Prostate gland (tissue), 2 donors: ENCODE data around the gene BCAS3. TPM values are rescaled to one million over a fixed set of nuclear protein-coding genes. Genes with fewer than 3 reads are reported as not detected.

Experiments
- DNase-seq: peaks from one replicate; pipeline ENCODE4 v3.0.0-alpha.2; 2019; ENCODE audit warnings: low spot score
- H3K27ac ChIP-seq, 2 donors: fragments of 200-600 bp; sonication (generic); 2 replicates each; pipeline ENCODE4 v1.5.1; 2017 to 2019
- H3K27me3 ChIP-seq: fragments of 200-600 bp; sonication (generic); replicated peaks from 2 replicates; pipeline ENCODE4 v1.5.1; 2019; ENCODE audit not compliant: insufficient read depth
- H3K36me3 ChIP-seq, 2 donors: fragments of 200-600 bp; sonication (generic); 1 replicate in 1 of 2; 2 replicates in 1 of 2; pipeline versions ENCODE4 v1.5.1 to v1.8.1; 2017 to 2019
- H3K4me1 ChIP-seq: fragments of 200-600 bp; sonication (generic); replicated peaks from 2 replicates; pipeline ENCODE4 v1.5.1; 2019
- H3K4me3 ChIP-seq, 2 donors: fragments of 200-600 bp; sonication (generic); 2 replicates each; pipeline ENCODE4 v1.5.1; 2017 to 2019
- H3K9me3 ChIP-seq: fragments of 200-600 bp; sonication (generic); 2 replicates; pipeline ENCODE4 v1.5.1; 2017
- CTCF ChIP-seq, 4 experiments: fragments of 200-600 bp in 2 of 4; fragments of 450-650 bp in 2 of 4; sonication (generic) in 2 of 4; IDR thresholded peaks; 1 replicate in 3 of 4; 2 replicates in 1 of 4; pipeline ENCODE4 v1.5.1; 2016 to 2019; ENCODE audit warnings: antibody characterized with exemption in 4 of 4, mild to moderate bottlenecking in 2 of 4, moderate library complexity in 2 of 4
- POLR2A ChIP-seq: fragments of 450-650 bp; IDR thresholded peaks from one replicate; pipeline ENCODE4 v1.6.1; 2016; ENCODE audit warnings: antibody characterized with exemption, mild to moderate bottlenecking
- POLR2AphosphoS5 ChIP-seq: sonication (generic); formaldehyde crosslinking; IDR thresholded peaks from one replicate; pipeline ENCODE4 v1.6.1; 2017; ENCODE audit warnings: antibody characterized with exemption
- WGBS: methylation state at CpG from one replicate; pipeline ENCODE4 v1.1.5; 2018; 5-methylcytosine and 5-hydroxymethylcytosine counted together
- intact Hi-C: fragments of 100-400 bp; cut with DNase I; formaldehyde crosslinking; loops from one replicate; pipeline ENCODE4 v1.14.2; 2022
- total RNA-seq, 2 donors: library from RNA; depleted of rRNA; stranded (reverse); fragments of >200 nt; gene quantifications; one replicate each; pipeline ENCODE4 v1.1.0, GENCODE V29; 2016

The BCAS3 gene
- total RNA-seq, 2 donors from 2014 or later = 57.8 to 93.9 TPM

- Histone ChIP-seq H3K4me1 (no peaks in the 10 kb centered on the region), H3K27me3 (no peaks in the 10 kb centered on the region), H3K27ac (no peak overlapping the region), H3K4me3 (no peak overlapping the region), H3K9me3 (no peaks in the 10 kb centered on the region), H3K36me3 (no peaks in the 10 kb centered on the region)
- WGBS = 93% methylated on average over 3 of the region's 3 CpGs
- TF ChIP-seq CTCF (IDR thresholded peaks at IDR 0.05) (no peak), POLR2AphosphoS5 (no peak), POLR2A (no peak)
- intact Hi-C loops = loop anchor here (10.0 kb wide), 3 partner anchors 46 to 236 kb away; partner anchors contain the start of gene TBX2
- DNase-seq = no peak
These were observed 480.7 kb downstream of the BCAS3 start for GRCh38 chr17:61158376-61158775.

GRCh38 chr17:61159221-61159814, 481.7 kb downstream of the BCAS3 start:
- intact Hi-C loops = loop anchor here (10.0 kb wide), 3 partner anchors 45 to 235 kb away; partner anchors contain the start of gene TBX2
- Histone ChIP-seq H3K27ac (no peak overlapping the region), H3K27me3 (no peaks in the 10 kb centered on the region), H3K4me1 (no peaks in the 10 kb centered on the region), H3K36me3 (no peaks in the 10 kb centered on the region), H3K9me3 (no peaks in the 10 kb centered on the region), H3K4me3 (no peak overlapping the region)
- no peak for DNase-seq
- 98% methylated on average over 1 of the region's 1 CpG for WGBS
- no peak for TF ChIP-seq CTCF (IDR thresholded peaks at IDR 0.05)
- no peak for TF ChIP-seq POLR2A
- TF ChIP-seq POLR2AphosphoS5 = no peak

- Histone ChIP-seq H3K27ac (no peak overlapping the region), H3K27me3 (no peaks in the 10 kb centered on the region), H3K4me3 (no peak overlapping the region), H3K36me3 (no peaks in the 10 kb centered on the region), H3K9me3 (no peaks in the 10 kb centered on the region), H3K4me1 (no peaks in the 10 kb centered on the region)
- 94% methylated on average over 4 of the region's 4 CpGs for WGBS
- TF ChIP-seq CTCF (IDR thresholded peaks at IDR 0.05) (no peak), POLR2A (no peak), POLR2AphosphoS5 (no peak)
- intact Hi-C loops = no loop called here
- no peak for DNase-seq
These were observed 482.6 kb downstream of the BCAS3 start for GRCh38 chr17:61160204-61160603.

- no peak for TF ChIP-seq CTCF (IDR thresholded peaks at IDR 0.05)
- TF ChIP-seq POLR2AphosphoS5 = no peak
- no peak for TF ChIP-seq POLR2A
- no peak overlapping the region for H3K4me3 ChIP-seq
- no peaks in the 10 kb centered on the region for H3K4me1 ChIP-seq
- H3K9me3 ChIP-seq = no peaks in the 10 kb centered on the region
- no peak for DNase-seq
- no peaks in the 10 kb centered on the region for H3K36me3 ChIP-seq
- H3K27ac ChIP-seq = no peak overlapping the region
- intact Hi-C loops = no loop called here
- 69% methylated on average over 2 of the region's 2 CpGs for WGBS
- H3K27me3 ChIP-seq = no peaks in the 10 kb centered on the region
These were observed 483.3 kb downstream of the BCAS3 start for GRCh38 chr17:61160789-61161445.
